Heart right ventricle (tissue), 16 donors: Measurements from ENCODE around the gene RNF180. TPM values are rescaled to one million over a fixed set of nuclear protein-coding genes. Genes with fewer than 3 reads are reported as not detected.
"Not testable (repeated sequence)": the region's sequence is repeated elsewhere in the genome, so short reads cannot be mapped to it uniquely, and the experiment has no call there.

ENCODE experiments used
- ATAC-seq, 8 donors: fragments of 200-7000 bp; cut with Tn5 transposase; one replicate each; pipeline ENCODE4 v1.9.1; 2020; ENCODE audit warnings: mild to moderate bottlenecking in 8 of 8, moderate library complexity in 8 of 8, moderate number of reproducible peaks in 1 of 8
- DNase-seq, 2 donors: peaks; one replicate each; pipeline ENCODE4 v3.0.0-alpha.2; 2020
- H3K27ac ChIP-seq, 10 donors: fragments of 200-600 bp; sonication (generic) in 2 of 10; one replicate each; pipeline versions ENCODE4 v1.5.0 to v1.8.0; 2020 to 2022; ENCODE audit warnings: mild to moderate bottlenecking in 3 of 10
- H3K27me3 ChIP-seq, 7 donors: fragments of 200-600 bp; one replicate each; pipeline ENCODE4 v1.8.0; 2021 to 2022; ENCODE audit warnings: mild to moderate bottlenecking in 2 of 7
- H3K36me3 ChIP-seq, 9 donors: fragments of 200-600 bp; sonication (generic) in 1 of 9; one replicate each; pipeline versions ENCODE4 v1.5.0 to v1.8.0; 2020 to 2022; ENCODE audit warnings: mild to moderate bottlenecking in 2 of 9
- H3K4me1 ChIP-seq, 9 donors: fragments of 200-600 bp; sonication (generic) in 1 of 9; one replicate each; pipeline versions ENCODE4 v1.5.0 to v1.8.0; 2020 to 2022; ENCODE audit warnings: mild to moderate bottlenecking in 4 of 9
- H3K4me3 ChIP-seq, 10 donors: fragments of 200-600 bp; sonication (generic) in 2 of 10; one replicate each; pipeline versions ENCODE4 v1.5.0 to v1.8.0; 2020 to 2022; ENCODE audit warnings: mild to moderate bottlenecking in 7 of 10, moderate library complexity in 2 of 10
- H3K9me3 ChIP-seq, 11 donors: fragments of 200-600 bp in 10 of 11; sonication (generic) in 2 of 11; one replicate each; pipeline versions ENCODE4 v1.5.0 to v1.8.0; 2013 to 2022; ENCODE audit warnings: mild to moderate bottlenecking in 2 of 11, control low read depth in 1 of 11, moderate library complexity in 1 of 11
- WGBS, 2 donors: extraction: QIAGEN DNeasy Blood & Tissue Kit; methylation state at CpG; one replicate each; pipeline ENCODE4 v1.1.7; 2013; ENCODE audit warnings: inconsistent platforms in 1 of 2; 5-methylcytosine and 5-hydroxymethylcytosine counted together
- intact Hi-C, 10 donors: fragments of 100-400 bp; cut with DNase I; formaldehyde crosslinking; loops; one replicate each; pipeline versions ENCODE4 v1.11.1 to v1.14.2; 2022
- polyA plus RNA-seq, 2 donors: library from polyadenylated mRNA; stranded (reverse); fragments of 200-250 nt; gene quantifications; one replicate each; pipeline ENCODE4 v1.2.3, GENCODE V29; 2013
- total RNA-seq, 10 donors: library from RNA; stranded (reverse); fragmentation: NEBNext Ultra II Directional in 3 of 10; extraction: Animal tissue kit (Norgen Biotek cat#: 25700) in 3 of 10; gene quantifications; one replicate each; pipeline versions ENCODE4 v1.2.1 to v1.2.4, GENCODE V29; 2021 to 2023
- TF ChIP-seq, protein P1 (sequence below), 9 donors: fragments of 200-600 bp; sonication (generic) in 2 of 9; IDR thresholded peaks; one replicate each; pipeline versions ENCODE4 v1.5.0 to v1.8.0; 2021 to 2022; ENCODE audit warnings: antibody characterized with exemption in 9 of 9, mild to moderate bottlenecking in 5 of 9, moderate library complexity in 1 of 9
- donor health status: Arrhythmogenic right ventricular cardiomyopathy.
- donor health status: ischemic (EF 13 %, LVEDD 7.1; RV severe dilation, severe dysfunction).
- donor health status: healthy with polysubstance abuse.
- donor health status: DM: no; HTN: yes; CAD: no.
- donor health status: DM: no; HTN: no; CAD: no.
- donor health status: ischemic (EF 25% LVEDD 6.9; RV normal size, moderate dysfunction).
- donor health status: ischemic (EF 25% LVEDD 5.7; RV mildly dilated, moderate dysfunction).
- donor health status: healthy.
- donor health status: DM: yes; HTN: yes; CAD: no.
- donor health status: Ischemic cardiomyopathy.
- donor health status: ischemic (EF 35%, LVEDD 5.7; RV mildly dilated, moderate dysfunction).
- donor health status: nonischemic (EF 11% LVEDD 7.7; RV severe dilation, severe dysfunction).
- donor health status: DM: yes; HTN: yes; CAD: no.
- donor health status: PGD.
- donor health status: ischemic (EF 29% LVEDD 5.4; RV normal size, mild dysfunction).
- donor health status: nonischemic (EF 23%, LVEDD 6.1; RV moderate dilation, normal function).

RNF180 gene
- total and polyA plus RNA-seq, 12 donors = 1.0 to 20.6 (median 13.7) TPM

DNA sequence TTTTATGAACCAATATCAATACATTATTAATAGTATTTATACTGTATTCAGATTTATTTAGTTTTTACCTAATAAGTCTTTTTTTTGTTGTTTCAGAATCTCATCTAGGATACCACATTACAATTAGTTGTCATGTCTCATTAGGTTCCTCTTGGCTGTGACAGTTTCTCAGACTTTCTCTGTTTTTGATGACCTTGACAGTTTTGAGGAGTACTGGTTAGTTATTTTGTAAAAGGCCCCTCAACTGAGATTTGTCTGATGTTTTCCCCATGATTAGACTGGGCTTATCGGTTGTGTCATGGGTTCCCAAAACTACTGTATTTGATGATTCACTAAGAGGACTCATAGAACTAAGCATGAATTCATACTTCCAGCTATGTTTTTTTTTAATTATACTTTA is 56.3 kb downstream of the RNF180 start:
- Histone ChIP-seq H3K4me3 (no peak overlapping the region), H3K36me3 (peaks cover 0 to 19% (median under 1%) of the 10 kb centered on the region in 9 donors), H3K9me3 (peaks cover 0 to 5% (median 0%) of the 10 kb centered on the region in 11 donors), H3K27ac (no peak overlapping the region), H3K27me3 (no peaks in the 10 kb centered on the region), H3K4me1 (no peaks in the 10 kb centered on the region)
- TF ChIP-seq, protein P1, sequence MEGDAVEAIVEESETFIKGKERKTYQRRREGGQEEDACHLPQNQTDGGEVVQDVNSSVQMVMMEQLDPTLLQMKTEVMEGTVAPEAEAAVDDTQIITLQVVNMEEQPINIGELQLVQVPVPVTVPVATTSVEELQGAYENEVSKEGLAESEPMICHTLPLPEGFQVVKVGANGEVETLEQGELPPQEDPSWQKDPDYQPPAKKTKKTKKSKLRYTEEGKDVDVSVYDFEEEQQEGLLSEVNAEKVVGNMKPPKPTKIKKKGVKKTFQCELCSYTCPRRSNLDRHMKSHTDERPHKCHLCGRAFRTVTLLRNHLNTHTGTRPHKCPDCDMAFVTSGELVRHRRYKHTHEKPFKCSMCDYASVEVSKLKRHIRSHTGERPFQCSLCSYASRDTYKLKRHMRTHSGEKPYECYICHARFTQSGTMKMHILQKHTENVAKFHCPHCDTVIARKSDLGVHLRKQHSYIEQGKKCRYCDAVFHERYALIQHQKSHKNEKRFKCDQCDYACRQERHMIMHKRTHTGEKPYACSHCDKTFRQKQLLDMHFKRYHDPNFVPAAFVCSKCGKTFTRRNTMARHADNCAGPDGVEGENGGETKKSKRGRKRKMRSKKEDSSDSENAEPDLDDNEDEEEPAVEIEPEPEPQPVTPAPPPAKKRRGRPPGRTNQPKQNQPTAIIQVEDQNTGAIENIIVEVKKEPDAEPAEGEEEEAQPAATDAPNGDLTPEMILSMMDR (IDR thresholded peaks at IDR 0.05) = no peak
- intact Hi-C loops = no loop called here
- no peak for ATAC-seq
- WGBS, 2 donors = 94 to 95% methylated on average over 1 of the region's 1 CpG
- DNase-seq = no peak

GRCh38 chr5:64225286-64225981 is 59.8 kb downstream of the RNF180 start:
- not testable (repeated sequence) for H3K27ac ChIP-seq, H3K9me3 ChIP-seq, H3K27me3 ChIP-seq, ATAC-seq, H3K4me3 ChIP-seq, DNase-seq, H3K4me1 ChIP-seq
- intact Hi-C loops = loop anchor here in 2 of 10 donors (5.0 kb wide), 2 partner anchors 377 to 387 kb away; no protein-coding TSS in a partner anchor
- 97% methylated on average over 50 of the region's 50 CpGs for WGBS, 2 donors
- H3K36me3 ChIP-seq = peaks cover 0 to 14% (median 0%) of the 10 kb centered on the region in 9 donors

DNA sequence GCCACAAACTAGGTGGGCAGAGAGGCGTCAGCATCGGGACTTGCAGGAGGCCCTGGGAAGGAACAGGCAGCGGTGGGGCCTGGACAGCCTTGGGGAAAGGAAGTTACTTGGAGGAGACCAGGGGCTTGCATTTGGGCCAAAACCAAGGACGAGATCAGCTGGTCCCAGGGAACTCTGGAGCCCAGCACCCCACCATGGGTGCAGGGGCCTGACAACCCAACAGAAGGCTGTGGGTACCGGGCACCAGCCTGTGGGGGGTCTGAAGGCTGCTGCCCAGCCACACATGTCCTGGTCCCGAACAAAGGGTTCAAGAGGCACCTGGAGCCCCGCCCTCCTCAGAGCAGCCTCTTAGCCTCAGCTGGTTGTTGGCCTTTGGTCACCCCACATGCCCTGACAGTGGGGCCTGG is 61.5 kb downstream of the RNF180 start:
- H3K9me3 ChIP-seq, H3K4me3 ChIP-seq, DNase-seq, H3K27ac ChIP-seq, H3K4me1 ChIP-seq, H3K27me3 ChIP-seq: not testable (repeated sequence)
- ATAC-seq = peak in 2 of 8 donors; percentile 19 to 26
- intact Hi-C loops = loop anchor here in 2 of 10 donors (5.0 kb wide), 2 partner anchors 375 to 385 kb away; no protein-coding TSS in a partner anchor
- 92 to 94% methylated on average over 7 of the region's 7 CpGs for WGBS, 2 donors
- peaks cover 0 to 14% (median 0%) of the 10 kb centered on the region in 9 donors for H3K36me3 ChIP-seq

GRCh38 chr5:64229163-64229774 is 63.6 kb downstream of the RNF180 start:
- 6% methylated on average over 4 of the region's 4 CpGs for WGBS, 2 donors
- peak in 1 of 8 donors; percentile 47 for ATAC-seq
- TF ChIP-seq, protein P1 (IDR thresholded peaks at IDR 0.05) = peak; percentile 49 to 79 (median 69)
- Histone ChIP-seq H3K36me3 (peaks cover 0 to 14% (median 0%) of the 10 kb centered on the region in 9 donors), H3K27me3 (no peaks in the 10 kb centered on the region), H3K9me3 (no peaks in the 10 kb centered on the region), H3K27ac (no peak overlapping the region), H3K4me1 (no peaks in the 10 kb centered on the region), H3K4me3 (no peak overlapping the region)
- DNase-seq = no peak
- intact Hi-C loops = loop anchor here in 6 of 10 donors (1.0 to 5.0 kb wide), 4 partner anchors 373 to 384 kb away; no protein-coding TSS in a partner anchor

- Histone ChIP-seq H3K4me3 (no peak overlapping the region), H3K9me3 (peaks cover 0 to 21% (median 4%) of the 10 kb centered on the region in 11 donors), H3K36me3 (no peaks in the 10 kb centered on the region), H3K4me1 (peaks cover 0 to 4% (median 0%) of the 10 kb centered on the region in 9 donors), H3K27me3 (no peaks in the 10 kb centered on the region), H3K27ac (no peak overlapping the region)
- ATAC-seq (no peak), DNase-seq (no peak)
- intact Hi-C loops = no loop called here
- 57 to 61% methylated on average over 1 of the region's 1 CpG for WGBS, 2 donors
- TF ChIP-seq, protein P1 (IDR thresholded peaks at IDR 0.05) = no peak
Observed at GRCh38 chr5:64260756-64261155, 95.1 kb downstream of the RNF180 start.
